PFSK-1 (cell line): Measurements from ENCODE around the gene TLR9.

Experiments used
- FOXP2 ChIP-seq: optimal IDR thresholded peaks from 2 replicates; pipeline ENCODE3; 2011; ENCODE audit warnings: borderline replicate concordance, control low read depth, inconsistent platforms; ENCODE audit not compliant: insufficient read depth; ENCODE audit errors: extremely low read length, extremely low read depth
- POLR2AphosphoS5 ChIP-seq: IDR thresholded peaks from 2 replicates; pipeline ENCODE4 v1.6.1; 2012; ENCODE audit warnings: low read depth, mild to moderate bottlenecking, control low read depth, low read length, moderate library complexity
- SIN3A ChIP-seq: IDR thresholded peaks from 2 replicates; pipeline ENCODE4 v1.6.1; 2012; ENCODE audit warnings: mild to moderate bottlenecking, low read length, moderate library complexity, borderline replicate concordance; ENCODE audit not compliant: insufficient read depth
- TAF1 ChIP-seq: IDR thresholded peaks from 2 replicates; pipeline ENCODE4 v1.6.1; 2012; ENCODE audit warnings: low read length, control low read depth, borderline replicate concordance; ENCODE audit not compliant: insufficient read depth
- TF ChIP-seq, protein P1 (sequence below), 2 experiments: IDR thresholded peaks; 2 replicates each; pipeline versions ENCODE4 v1.6.1 to v1.8.0; 2011 to 2012; ENCODE audit warnings: low read depth in 2 of 2, low read length in 2 of 2, control low read depth in 1 of 2, inconsistent platforms in 1 of 2, mild to moderate bottlenecking in 1 of 2, moderate library complexity in 1 of 2; ENCODE audit not compliant: insufficient read depth in 1 of 2

DNA sequence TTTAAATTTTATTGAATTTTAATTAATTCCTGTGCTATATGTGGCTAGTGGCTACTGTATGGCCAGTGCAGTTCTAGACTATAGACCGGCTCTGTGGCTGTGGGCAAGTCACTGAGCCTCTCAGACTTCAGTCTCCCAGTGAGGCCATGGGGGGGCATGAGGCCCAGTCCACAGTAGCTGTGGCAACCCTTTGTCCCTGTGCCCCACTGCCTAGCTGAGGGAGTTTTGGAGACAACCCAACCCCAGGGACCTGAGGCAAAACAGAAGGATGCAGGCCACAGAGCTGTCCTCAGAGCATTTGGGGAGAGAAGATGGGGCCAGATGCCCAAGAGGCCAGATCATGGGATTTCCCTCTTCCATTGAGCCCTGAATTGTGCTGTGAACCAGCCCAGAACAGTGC is 52.3 kb downstream of the TLR9 start:
- TF ChIP-seq POLR2AphosphoS5: no peak
- no peak for TF ChIP-seq TAF1
- TF ChIP-seq SIN3A: no peak
- no peak for TF ChIP-seq FOXP2
- TF ChIP-seq, protein P1, sequence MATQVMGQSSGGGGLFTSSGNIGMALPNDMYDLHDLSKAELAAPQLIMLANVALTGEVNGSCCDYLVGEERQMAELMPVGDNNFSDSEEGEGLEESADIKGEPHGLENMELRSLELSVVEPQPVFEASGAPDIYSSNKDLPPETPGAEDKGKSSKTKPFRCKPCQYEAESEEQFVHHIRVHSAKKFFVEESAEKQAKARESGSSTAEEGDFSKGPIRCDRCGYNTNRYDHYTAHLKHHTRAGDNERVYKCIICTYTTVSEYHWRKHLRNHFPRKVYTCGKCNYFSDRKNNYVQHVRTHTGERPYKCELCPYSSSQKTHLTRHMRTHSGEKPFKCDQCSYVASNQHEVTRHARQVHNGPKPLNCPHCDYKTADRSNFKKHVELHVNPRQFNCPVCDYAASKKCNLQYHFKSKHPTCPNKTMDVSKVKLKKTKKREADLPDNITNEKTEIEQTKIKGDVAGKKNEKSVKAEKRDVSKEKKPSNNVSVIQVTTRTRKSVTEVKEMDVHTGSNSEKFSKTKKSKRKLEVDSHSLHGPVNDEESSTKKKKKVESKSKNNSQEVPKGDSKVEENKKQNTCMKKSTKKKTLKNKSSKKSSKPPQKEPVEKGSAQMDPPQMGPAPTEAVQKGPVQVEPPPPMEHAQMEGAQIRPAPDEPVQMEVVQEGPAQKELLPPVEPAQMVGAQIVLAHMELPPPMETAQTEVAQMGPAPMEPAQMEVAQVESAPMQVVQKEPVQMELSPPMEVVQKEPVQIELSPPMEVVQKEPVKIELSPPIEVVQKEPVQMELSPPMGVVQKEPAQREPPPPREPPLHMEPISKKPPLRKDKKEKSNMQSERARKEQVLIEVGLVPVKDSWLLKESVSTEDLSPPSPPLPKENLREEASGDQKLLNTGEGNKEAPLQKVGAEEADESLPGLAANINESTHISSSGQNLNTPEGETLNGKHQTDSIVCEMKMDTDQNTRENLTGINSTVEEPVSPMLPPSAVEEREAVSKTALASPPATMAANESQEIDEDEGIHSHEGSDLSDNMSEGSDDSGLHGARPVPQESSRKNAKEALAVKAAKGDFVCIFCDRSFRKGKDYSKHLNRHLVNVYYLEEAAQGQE (IDR thresholded peaks at IDR 0.05; ENCODE audit: insufficient read depth in 1 of 2, low read depth in 2 of 2, low read length in 2 of 2): no peak
